NCI-H2196 (cell line): Measurements from ENCODE around the gene RNF144B.
"Not testable (repeated sequence)": the region's sequence is repeated elsewhere in the genome, so short reads cannot be mapped to it uniquely, and the experiment has no call there.

Experiments
- DNase-seq: peaks from one replicate; lab custom pipeline; 2025; ENCODE audit not compliant: unreplicated experiment; lab: John Stamatoyannopoulos, UW

Gene RNF144B

DNA sequence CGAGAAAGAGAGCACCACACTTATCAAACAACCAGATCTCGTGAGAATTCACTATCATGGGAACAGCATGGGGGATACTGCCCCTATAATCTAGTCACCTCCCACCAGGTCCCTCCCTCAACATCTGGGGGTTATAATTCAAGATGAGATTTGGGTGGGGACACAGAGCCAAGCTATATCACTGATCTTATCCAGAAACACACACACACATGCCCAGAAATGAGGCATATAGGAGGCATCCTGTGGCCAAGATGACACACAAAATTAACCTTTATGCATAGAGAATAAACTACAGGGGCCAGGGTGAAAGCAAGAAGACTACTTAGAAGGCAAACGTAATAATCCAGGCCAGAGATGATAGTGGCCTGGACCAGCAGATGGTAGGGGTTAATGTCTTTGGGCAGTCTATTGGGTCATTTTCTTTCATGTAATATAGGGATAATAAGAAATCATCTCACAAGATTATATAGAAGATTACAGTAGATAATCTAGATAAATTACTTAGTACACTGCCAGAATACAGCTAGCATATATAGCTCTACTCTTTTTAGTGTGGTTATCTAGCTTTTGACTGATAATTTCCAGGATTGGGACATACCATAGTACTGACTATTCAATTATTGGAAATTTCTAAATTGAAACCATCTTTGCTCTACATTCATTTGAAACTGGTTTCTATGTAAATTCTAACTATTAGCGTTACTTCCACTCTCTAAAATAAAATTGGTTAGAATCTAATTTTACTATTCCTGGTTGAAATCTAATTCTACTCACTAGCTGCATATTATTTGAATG is 20.0 kb downstream of the RNF144B start:
- no peak for DNase-seq

DNA sequence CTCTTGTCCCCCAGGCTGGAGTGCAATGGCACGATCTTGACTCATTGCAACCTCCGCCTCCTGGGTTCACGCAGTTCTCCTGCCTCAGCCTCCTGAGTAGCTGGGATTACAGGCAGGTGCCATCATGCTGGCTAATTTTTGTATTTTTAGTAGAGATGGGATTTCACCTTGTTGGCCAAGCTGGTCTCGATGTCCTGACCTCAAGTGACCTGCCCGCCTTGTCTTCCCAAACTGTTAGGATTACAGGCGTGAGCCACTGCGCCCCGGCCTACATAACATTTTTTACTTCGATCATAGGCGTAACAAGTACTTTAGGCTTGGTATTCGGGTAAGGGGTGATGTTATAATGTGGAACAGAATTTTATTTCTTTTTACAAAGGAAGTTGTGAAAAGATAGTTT is 22.5 kb downstream of the RNF144B start:
- not testable (repeated sequence) for DNase-seq

DNA sequence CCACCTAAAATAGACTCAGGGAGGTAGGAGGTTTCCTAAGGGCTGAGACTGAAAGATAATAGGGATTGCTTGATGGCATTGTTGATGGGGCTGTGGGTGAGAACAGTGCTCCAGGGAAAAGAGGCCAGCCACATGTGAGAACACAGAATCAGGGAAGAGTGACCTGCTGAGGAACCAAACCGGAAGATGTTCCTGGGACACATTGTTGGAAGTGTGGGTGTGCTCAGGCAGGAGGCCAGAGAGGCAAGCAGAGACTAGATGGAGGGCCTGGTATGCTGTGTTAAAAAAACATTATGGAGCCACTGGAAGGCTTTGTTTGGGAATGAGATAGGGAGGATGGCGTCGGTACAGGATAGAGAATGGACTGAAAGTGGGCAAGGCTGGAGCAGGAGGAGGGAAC is 23.3 kb downstream of the RNF144B start:
- no peak for DNase-seq

DNA sequence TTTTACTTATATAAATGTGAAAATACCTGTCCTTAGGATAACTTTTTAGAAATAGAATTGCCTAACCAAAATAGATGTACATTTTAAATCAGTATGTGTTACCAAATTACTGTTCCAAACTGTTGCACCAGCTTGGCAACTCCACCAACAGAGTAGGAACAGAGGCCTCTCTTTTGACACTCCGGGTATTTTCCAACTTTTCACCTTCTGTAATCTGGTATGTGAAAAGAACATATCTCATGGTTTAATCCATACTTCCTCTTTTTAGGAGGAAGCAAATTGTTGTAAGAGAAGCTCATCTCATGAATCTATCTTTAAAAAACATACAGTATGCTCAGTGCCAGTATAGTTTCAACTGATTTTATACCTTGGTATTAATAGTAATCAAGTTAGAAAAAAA is 24.9 kb downstream of the RNF144B start:
- DNase-seq = no peak

DNA sequence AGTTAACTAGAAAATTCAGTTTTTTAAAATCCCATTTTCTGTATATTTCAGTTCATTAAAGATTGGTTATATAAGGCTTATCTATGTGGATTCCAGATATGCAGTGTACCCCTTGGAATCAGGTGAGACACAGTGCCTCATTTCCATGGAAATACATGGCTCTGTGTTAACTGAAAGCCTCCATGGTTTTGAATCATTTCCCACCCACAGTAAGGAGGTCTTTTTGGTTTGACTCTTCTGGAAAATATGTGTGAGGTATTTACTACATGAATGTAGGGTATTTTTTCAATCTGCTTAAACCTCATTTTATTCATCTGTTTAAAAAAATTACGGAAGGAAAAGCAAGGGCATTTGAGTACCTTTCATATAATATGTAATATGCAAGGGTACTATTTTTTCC is 25.5 kb downstream of the RNF144B start:
- no peak for DNase-seq

DNA sequence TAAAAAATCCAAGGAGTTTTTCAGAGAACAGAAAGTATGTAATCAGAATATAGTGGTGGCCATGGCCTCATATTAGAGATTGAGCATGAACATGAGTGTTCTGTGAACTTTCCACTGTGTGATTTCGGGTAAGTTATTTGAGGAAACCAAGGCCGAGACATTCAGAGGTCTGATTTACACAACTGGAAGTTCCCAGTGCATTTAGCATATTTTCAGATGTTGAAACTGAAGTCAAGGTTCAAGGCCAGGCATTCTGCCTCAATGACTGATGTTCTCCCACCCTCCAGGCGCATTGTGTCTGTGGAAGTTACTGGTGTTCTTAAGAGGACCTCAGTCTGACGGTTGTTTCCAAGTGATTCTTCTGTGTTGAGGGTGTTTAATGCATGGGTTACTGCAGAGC is 26.2 kb downstream of the RNF144B start:
- no peak for DNase-seq

DNA sequence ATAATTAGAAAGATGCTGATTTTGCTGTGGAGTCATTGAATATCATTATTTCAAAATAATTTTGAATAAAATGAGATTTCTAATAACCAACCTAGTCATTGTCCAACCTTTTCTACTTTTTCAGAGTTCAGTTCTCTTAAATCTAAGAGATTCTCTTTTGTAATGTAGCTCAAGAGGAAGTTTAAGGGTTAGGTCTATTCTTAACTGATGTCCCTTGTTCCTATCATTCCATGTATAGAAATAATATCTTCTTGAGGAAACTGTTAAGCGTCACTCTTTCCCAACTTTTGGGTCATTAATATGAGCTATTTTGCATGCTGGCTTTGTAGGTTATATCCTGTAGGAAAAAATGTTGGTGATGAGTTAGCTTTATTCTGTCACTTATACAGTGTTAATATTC is 27.0 kb downstream of the RNF144B start:
- DNase-seq = no peak

DNA sequence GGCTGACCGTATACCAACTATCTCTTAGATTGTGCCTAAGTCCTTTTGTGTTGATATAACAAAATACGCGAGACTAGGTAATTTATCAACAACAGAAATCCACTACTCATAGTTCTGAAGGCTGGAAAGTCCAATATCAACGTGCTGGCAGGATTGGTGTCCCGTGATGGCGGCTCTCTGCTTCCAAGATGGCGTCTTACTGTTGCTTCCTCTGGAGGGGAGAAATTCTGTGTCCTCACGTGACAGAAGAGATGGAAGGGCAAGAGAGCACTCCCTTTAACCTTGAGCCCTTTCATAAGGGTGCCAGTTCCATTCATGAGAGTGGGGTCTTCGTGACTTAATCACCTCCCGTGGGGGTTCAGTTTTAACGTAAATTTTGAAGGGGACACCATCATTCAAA is 28.1 kb downstream of the RNF144B start:
- no peak for DNase-seq

DNA sequence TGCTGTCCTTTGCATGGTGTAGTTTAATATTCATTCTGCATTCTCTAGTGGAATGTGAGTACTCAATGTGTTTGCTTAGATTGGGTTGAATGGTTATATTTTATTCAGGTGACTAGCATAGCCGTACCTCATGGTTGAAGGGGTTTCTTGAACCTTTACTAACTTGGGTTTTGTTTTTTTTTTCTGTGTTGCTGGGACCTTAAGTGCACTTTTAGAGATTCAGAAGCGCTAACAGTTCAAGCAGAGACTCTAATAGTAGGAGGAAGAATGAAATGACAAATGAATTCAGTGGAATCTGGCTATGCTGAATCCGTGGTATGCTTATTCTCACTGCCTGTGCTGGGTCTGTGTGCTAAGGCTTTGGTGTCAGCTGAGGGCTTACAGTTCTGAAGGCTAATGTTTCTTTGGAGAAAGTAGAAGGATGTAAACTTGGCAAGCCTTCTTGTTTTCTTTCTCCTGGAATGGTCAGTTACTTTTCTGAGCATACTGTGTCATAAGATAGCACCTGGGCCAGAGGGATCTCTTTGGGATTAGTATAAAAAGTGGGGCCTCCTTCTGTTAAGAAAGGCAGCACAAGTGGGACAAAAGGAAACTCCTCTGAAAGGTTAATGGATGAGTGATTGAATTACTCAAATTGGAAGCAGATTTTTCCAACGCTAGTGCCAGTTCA is 28.7 kb downstream of the RNF144B start:
- no peak for DNase-seq

DNA sequence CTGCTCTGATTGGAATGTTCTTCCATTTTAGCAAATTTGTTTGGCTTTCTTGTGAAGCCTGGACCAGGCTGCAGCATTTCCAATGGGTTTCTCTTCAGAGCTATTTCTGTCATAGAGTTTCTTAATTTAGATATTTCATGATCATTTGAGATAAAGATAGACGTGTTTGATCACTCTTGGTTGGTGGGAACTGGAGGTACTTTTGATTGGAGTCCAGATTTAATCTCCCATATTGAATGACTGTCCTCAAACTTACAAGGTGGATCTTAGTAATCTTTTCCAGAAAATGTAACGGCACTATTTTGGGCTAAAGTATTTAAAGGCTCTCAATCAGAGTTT is 29.2 kb downstream of the RNF144B start:
- DNase-seq = no peak

DNA sequence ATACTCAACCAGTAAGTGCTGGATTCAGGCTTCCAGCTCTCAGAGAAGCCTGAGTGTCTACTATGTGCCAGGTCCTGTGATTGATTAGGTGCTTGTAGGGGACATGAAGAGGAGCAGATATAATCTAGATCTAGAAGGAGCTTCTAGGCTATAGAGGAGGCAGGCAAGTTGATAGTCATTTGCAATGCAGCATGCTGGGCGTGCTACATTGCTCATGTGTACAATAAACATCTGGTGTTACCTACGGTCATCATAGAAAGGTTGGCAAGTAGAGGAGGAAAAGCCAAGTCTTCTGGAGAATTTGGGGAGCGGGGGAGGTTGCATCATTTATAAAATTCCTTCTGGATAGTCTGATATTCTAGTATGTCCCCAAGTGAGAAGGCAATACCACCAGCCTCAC is 33.2 kb downstream of the RNF144B start:
- DNase-seq = no peak

DNA sequence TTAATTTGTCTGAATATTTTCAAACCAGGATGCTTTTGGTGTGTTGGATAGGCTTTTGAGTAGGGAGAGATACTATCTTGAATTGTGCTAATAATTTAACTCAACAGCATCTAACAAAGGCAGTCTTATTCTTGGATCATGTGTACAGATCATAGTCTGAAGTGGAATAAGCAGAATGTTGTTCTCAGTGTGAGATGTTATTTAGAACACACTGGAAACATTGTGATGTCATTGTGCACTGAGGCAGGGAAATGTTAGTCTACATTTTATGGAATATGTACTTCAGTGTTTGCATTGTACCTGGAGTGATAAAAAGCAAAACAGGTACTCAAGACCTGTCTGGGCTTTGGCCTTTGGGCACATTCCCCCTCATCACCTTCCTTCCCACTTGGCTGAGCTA is 35.0 kb downstream of the RNF144B start:
- DNase-seq = no peak

DNA sequence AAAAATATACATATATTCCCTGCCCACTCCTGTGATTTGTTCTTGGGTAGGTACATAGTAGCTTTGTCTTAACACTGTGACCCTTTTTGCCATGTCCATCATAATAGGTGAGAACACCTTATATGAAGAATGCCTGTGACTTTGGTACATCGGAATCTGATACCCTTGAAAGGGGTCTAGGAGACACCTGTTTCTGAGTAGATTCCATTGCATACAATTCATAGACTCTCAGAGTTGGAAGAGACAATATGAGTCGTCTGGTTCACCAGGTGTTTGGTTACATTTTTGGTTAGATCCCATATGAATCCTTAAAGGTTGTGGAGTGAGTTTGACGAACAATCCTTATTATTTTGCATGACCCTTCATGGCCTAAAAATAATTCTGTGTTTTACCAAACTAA is 36.3 kb downstream of the RNF144B start:
- no peak for DNase-seq

DNA sequence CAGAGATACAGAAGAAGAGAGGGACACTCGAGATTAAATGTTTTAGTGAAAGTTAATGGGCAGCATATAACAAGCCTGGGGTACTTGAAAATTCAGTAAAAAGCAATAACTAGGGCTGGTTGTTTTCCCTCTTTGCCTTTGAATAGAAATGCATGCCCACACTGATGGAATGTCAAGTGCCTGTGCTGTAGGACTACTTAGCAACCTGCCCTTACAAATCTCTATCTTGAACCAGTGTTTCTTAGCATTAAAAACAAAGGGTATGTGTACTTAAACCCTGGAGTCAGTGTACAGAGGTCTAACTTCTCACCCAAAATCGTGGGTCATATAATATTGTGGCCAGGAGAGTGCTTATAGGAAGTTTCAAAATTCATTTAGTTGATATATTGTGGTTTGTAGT is 37.1 kb downstream of the RNF144B start:
- DNase-seq = no peak

DNA sequence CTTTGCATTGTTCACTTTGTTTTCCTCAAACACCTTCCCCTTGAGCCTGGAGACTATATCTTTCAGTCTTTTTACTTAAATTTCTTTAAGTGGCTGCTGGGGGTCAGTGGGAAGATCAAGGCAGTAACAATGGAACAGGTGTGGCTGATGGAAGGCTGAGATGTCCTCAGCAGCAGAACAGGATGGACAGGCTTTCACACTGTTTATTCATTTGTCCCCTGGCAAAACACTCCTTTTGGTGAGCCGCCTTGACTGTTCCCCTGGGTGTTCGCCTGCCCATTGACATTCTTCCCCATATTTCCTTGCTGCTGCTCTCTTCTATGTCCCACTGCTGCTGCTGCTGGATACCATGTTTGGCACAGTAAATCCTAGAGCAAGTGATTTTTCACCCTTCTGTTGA is 38.1 kb downstream of the RNF144B start:
- no peak for DNase-seq

DNA sequence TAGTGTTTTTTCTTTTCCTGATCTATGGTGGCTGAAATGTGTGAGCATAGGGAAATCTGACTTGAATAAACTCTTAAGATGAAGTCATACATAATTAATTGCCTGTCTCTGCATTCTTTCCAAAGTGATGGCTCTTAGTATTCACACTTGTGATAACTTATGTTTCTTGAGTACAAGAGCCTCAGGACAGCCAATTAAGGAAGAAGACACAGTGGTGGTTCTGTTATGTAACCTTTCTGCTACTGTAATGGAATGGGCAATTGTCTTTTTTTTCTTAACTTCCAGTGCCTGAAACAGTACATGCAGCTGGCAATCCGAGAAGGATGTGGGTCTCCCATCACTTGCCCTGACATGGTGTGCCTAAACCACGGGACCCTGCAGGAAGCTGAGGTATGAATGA is 40.1 kb downstream of the RNF144B start:
- no peak for DNase-seq

DNA sequence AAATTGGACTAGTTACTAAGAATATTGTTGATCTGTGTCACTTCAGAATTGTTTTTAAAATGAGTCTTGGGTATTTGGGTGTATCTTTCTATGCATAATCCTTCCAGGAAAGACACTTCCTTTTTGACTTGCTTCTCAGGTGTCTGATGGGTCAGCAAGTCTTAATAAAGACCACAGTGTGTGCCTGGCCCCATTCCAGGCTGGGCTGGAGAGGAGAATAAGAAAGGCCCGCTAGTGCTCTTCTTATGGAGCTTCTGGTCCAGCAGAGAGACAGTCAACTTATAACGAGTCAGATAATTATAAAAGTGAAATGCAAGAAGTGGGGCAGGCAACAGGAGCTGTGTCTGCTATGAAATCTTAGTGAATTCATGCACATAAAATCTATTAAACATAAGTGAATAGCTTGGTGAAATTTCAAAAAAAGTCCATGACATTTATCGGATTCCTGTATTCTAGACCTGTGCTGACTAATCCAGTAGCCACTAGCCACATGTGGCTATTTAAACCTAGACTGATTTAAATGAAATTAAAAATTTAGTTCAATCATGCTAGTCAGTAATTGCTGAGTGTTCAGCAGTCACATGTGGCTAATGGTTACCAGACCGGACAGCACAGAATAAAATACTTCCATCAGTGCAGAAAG is 42.6 kb downstream of the RNF144B start:
- no peak for DNase-seq

DNA sequence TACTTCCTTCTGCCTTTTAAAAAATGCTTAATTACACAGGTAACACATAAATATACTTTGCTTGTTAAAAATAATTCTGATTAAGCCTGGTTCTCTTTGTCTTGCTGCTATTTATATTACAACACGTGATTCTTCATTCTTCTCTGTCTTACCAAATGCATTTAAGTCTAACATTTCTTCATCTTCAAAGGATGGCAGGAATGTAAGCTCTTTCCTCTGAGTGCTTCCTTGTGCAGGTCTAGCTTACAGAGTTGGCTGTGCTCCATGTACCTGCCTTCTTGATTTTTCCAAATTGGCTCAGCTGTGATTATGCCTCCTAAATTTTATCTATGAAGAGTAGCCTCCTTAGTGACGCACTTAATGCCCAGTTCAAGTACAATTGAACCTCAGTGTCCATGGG is 44.4 kb downstream of the RNF144B start:
- no peak for DNase-seq

DNA sequence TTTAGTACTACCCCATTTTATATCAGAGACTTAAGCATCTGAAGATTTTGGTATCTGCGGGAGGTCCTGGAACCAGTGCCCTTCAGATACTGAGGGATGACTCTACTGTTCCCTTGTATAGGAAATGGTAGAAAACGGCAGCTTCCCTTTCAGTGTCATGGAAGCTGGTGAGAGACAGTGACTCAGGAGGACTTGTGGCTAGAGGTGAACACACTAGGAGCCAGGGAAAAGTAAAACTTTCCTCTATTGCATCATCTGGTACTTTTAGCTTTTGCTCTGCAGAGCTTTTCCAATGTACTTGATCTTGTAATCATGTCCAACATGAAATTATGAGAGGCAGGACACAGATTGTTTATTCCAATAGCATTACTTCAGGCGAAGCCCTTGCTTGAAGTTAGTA is 45.0 kb downstream of the RNF144B start:
- no peak for DNase-seq

DNA sequence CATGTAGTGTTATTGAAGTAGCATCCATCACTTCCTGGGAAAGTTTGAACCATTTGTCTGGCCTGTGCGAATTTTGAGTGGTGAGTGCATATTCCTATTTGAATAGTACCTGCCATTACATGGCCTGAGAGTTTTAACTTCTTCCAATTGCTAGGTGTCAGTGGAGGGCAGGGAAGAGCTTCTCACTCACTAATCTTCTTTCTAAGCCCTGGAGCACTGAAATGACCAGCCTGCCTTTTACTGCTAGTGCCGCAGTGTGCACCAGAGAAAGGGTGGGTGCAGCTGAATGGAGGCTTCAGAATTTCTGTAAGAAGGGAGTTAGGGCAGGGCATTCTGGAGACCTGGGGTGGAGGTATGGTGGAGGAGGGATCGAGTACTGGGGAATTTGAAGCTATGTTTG is 45.5 kb downstream of the RNF144B start:
- no peak for DNase-seq

DNA sequence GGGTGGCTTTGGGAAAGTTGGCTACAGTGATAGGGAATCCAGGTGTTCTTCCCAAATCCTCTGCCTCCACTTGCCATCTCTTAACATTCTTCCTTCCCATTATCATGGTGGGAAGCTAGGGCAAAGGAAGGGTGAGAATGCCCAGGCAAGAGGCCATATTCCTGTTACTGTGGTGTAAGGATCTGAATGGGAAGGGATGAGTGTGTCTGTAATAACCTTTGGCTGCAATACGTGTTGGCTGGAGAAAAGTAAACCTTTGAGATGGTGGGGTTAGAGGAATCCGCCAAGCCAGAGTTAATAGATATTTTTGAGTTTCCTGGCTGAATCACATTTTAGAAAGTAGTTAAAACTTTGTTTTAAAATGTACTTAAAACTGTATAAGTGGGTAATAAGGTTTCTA is 45.9 kb downstream of the RNF144B start:
- DNase-seq = no peak

DNA sequence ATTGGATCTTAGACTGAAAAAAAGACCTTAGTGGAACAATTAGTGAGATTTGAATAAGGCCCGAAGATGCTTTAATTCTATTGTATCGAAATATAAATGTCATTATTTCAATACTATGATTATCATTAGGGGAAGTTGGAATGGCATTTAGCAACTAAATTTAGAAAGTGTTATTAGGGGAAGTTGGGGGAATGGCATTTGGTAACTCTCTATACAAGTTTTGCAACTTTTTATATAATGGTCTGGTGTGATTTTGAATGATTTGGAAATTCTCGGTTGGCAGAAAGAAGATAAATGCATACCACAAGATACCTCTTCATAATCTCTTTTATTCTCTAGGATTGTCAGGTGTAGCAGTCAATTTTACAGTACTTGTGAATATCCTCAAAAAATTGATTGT is 49.2 kb downstream of the RNF144B start:
- no peak for DNase-seq

DNA sequence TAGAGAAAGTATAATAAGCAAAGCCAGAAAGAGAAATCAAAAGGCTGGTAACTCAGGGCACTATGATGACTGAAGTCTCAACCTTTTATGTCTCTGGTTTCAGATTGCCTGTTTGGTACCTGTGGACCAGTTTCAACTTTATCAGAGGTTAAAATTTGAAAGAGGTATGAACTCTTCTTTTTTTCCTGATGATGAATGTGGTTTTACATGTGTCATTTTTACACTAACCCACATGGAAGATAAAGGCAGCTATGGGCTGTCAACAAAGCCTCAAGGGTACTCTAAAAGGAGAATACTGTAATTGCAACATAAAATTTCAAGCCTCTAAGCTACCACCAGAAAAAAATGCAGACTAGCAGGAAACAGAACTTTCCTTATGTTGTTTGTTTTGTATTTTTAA is 52.4 kb downstream of the RNF144B start:
- no peak for DNase-seq
